GM21367 (cell line): ENCODE results near the gene CARD11.
"Not testable (repeated sequence)": the region's sequence is repeated elsewhere in the genome, so short reads cannot be mapped to it uniquely, and the experiment has no call there.

Experiments used
- ATAC-seq: cut with Tn5 transposase; IDR thresholded peaks from one replicate; pipeline ENCODE4 v1.9.1; 2021; ENCODE audit not compliant: unreplicated experiment

Gene CARD11

DNA sequence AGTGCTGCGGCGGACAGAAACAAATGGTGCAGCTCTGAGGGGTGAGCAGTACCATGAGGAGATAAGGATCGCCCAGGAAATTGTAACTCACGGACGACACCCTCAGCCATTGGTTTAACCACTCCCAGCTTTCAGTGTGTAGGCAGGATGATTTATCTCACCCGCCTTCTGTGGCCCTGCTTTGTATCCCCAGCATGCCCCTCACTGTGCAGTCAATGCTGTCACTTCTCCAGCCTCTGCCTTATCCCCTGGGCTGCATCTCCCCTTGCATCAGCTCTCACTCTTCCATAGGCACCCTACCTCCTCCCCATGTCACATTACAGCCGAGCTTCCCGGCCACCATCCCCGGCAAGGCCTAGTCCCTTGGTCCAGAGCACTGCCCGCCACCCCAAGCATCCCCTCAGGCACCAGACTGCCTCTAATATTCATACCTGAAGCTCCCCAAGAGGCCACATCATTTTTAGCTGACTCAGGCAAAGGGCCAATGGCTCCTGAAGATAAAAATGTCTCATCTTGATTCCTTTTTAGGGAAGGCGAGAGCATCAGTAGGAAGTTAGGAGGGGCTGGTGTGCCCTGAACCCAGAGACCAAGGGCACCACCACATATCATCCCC lies 77.1 kb downstream of the CARD11 start:
- ATAC-seq, result no peak

- ATAC-seq, result no peak
Observed at GRCh38 chr7:2965745-2966270, 77.9 kb downstream of the CARD11 start.

DNA sequence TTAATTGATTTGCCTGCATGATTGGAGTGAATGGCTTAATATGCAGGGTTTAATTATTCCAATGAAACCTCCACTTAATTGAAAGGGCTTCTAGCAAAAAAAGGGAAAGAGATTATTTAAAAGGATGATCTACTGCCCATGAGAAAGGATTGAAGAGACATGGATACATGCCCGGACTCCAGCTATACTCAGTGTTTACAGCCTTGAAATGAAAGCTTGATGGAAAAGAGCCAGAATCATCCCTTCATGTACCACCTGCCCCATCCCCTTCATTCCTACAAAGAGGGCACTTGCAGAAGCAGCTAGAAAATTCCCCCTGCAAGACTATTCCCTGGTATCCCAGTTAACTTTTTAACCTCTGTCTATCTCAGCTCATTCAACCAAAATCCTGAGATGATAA lies 78.4 kb downstream of the CARD11 start:
- no peak for ATAC-seq

DNA sequence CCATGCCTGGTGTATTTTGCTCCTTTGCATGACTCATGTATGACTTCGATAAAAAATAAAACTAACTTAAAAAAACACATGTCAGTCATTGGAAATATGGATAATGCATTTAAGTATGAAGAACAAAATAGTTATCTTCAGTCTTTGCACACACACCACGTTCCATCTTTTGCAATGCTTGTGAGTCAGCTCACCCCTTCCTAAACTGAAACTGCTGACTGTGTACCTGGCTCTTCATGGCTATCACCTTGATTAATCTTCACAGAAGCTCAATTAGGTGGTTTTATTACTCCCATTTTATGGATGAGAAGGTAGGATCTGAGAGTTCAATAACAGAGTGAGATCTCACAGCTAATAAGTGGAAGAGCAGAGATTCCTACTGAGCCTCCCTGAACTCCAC lies 79.5 kb downstream of the CARD11 start:
- no peak for ATAC-seq

DNA sequence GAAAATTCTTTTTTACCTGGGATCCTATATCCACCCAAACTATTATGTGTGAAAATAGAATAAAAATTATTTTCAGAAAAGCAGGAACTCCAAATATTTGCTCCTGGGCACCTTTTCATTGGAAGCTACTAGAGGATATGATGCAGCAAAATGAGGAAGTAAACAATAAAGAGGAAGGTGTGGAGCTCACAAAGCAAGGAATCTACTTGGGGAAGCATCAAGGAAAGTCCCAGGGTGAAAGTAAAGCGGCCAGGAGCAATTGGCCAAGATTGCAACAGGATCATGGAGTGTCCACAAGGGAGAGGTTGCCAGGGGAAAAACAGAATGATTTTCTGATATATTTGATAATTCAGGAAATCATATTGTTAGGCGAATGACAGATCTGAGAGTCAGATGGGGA lies 80.8 kb downstream of the CARD11 start:
- ATAC-seq, result no peak

- ATAC-seq, result no peak
Observed at GRCh38 chr7:2959828-2960599, 83.7 kb downstream of the CARD11 start.

GRCh38 chr7:2959103-2959680 lies 84.5 kb downstream of the CARD11 start:
- ATAC-seq, result no peak

DNA sequence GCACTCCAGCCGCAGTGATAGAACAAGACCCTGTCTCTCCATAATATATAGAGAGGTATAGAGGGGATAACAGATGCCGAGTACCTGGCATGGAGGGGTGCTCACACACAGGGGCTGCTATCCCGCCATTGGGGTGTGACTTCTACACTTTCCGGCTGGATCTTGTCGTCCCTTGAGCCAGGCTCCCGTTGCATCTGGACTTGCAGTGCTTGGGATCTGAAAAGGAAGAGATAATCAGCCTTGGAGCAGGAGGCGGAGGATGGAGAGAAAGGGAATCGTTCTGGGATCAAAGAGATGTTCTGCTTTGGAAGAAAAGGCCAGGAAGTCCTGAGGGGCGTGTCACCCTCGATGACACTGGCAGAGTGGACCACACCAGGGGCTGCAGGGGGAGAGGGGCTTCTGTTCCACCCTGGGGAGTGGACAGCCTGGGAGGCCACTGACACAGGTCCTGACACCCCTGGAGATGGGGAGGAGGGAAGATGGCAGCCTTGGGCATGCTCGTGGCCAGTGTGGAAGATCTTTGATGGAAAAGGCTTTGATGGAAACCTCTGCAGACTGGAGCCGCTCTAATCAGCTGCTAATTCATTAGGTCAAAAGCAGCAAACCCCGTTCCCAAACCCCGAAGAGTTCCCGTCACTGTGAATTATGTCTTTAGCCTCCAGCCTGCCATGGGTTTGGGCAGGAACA lies 85.1 kb downstream of the CARD11 start:
- no peak for ATAC-seq

- not testable (repeated sequence) for ATAC-seq
Observed at GRCh38 chr7:2957369-2957727, 86.3 kb downstream of the CARD11 start.

DNA sequence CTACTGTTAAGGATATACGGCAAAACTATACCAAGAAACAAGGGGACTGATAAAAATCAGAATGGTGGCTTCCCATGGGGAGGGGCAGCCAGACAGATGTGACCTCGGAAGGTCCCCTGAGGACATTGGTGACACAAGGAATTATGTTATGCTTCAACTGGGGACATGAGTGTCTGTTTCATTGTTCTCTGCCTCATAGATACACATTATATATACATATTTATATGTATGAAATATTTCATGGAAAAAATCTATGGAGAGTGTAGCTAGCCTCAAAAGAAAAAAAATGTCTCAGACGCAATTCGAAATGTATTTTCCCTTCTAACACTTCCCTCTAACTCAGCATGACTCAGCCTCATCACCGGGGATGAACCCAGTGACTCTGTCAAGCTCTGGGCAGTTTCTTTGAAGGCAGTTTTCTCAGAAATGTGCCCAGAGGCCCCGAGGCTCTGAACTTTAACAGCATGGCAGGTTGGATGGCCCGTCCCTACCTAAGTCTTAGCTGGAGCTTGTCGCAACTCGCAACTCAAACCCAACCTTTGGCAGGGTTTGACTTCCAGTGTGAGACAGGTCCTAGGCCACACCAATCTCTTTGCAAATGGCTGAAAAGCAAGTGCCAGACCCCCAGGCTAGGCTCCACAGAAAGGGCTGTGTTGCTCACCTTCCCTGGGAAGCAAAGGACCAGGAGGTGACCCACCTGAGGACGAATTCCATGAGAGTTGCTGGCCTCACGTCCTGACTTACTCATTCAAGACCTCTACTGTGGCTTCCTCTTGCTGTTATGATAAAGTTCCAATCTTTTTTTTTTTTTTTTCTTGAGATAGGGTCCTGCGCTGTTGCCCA lies 86.9 kb downstream of the CARD11 start:
- no peak for ATAC-seq

- ATAC-seq, result no peak
Observed at GRCh38 chr7:2956076-2956475, 87.6 kb downstream of the CARD11 start.

DNA sequence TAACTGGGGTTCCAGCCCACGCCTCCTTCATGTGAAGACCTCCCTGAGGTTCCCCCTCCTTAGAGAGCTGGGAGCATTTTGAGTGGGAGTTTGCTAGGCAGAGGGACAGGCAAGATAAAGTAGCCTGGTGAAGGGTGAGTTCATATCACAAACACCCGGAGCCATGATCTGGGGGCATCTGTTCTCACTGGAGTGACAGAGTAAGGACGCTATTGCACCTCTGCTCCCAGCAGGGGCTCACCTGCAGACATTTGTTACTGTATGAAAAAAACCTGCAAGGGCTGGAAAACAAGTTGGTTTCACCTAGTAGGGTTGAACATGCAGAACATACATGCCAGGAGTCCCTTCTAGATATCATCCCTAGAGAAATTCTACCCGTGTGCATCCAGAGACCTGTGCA lies 88.4 kb downstream of the CARD11 start:
- no peak for ATAC-seq

DNA sequence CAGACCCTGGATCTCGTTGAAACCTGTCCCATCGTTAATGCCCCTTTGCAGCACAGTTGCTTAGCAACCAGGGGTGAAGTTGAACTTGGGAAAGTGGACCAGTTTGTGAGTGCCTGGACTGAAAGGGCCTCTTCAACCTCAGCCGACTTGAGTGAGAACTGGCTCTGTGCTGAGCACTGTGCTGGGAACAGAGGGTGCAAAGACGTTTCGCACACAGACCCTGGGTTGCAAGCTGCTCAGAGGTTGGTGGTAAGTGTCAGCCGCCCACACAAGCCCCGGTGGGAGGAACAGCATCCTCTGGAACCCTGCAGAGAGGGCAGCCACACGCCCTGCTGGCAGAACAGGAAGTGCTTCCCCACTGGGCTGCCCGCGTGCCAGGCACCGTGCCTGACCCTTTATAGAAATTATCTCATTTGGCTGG lies 89.2 kb downstream of the CARD11 start:
- no peak for ATAC-seq

DNA sequence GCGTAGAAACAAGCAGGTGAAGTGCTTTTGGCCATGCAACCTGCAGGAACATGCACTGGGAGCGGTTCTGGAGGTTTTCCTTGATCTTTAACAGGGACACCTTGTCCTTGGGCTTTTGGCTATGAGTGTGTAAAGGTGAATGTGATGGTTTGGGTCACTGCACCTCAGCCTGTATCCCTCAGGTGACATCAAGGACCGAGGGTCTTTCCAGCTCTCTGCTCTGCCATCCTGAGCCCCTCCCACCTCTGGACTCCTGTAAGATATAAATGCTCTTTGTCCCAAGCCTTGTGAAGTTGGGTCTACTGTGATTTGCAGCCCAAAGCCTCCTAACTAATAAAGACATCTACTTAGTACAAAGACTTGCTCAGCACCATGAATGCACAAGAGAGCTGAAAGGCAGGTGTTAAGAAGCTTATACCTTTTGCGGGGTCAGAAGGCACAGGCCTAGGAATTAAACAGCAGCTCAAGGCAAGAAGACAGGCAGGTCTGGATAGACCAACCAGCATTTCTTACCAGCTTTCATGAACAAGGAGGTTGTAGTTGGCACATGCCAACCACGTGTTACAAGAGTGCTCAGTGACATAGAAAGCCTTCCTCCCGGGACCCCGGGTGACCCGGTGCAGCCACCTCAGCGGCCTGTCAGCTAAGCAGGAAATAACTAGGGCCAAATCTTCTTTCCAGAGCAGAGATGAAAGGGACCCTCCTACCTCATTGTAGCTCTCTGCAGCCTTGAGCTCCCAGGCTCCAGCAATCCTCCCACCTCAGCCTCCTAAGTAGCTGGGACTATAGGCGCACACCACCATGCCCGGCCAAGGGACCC lies 89.9 kb downstream of the CARD11 start:
- no peak for ATAC-seq

DNA sequence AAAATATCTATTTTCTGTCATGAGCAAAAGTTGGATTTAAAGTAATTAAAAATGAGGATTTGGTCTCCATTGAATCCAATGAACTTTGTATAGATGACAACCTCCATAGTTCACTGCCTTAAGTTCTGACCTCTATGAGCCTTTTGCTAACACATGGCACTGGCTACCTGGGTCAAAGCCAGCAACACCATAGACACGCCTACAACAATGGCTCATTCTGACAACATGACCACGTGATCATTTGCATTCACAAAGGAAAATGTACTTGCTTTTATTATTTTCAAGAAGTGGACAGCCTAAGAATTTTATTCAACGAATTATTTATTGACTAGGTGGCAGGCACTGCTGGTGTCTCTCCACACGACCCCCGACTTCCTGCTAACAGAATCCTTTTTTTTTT lies 90.6 kb downstream of the CARD11 start:
- no peak for ATAC-seq

GRCh38 chr7:2952316-2952715 lies 91.4 kb downstream of the CARD11 start:
- no peak for ATAC-seq

GRCh38 chr7:2950578-2950977 lies 93.1 kb downstream of the CARD11 start:
- no peak for ATAC-seq

DNA sequence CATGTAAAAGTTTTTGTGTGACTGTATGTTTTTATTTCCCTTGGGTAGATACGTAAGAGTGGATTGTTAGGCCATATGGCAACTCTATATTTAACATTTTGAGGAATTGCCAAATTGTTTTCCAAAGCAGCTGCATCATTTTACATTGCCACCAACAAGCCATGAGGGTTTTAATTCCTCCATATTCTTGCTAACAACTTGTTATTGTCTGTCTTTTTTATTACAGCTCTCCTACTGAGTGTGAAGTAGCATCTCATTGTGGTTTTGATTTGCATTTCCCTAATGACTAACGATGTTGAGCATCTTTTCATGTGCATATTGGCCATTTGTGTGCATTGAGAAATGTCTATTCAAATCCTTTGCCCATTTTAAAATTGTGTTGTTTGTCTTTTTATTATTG lies 94.9 kb downstream of the CARD11 start:
- ATAC-seq, result no peak

DNA sequence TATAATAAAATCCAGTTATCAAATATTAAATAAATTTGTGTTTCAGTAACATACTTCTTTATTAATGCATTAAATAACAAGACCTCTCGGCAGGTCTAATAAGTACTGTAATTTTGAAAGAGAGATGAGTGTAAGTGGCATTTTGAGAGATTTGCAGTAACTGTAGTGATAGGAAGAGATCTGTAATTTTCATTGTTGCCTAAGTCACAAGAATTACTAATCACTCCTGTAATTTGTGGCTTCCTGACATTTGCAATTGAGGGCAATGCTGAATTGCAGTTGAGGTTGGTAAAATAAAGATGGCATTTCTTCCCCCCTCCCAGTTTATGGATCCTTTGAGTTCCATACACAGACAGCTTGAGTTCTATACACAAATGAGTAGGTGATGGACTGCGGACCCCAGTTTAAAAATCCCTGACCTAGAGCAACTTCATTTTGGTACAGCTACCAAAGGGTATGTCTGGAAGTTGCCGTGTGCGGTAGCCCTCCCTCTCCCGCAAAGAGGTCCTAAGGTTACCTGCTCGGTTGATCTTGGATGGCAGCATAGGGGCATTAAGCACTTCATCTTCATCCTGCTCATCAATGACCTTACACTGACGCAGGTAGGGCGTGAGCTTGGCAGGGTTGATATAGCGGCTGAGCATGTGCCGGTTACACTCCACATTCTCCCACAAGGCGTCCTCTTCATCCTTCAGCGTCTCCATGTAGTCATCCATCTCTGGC lies 96.4 kb downstream of the CARD11 start:
- ATAC-seq, result no peak
